SK-N-SH (cell line): ENCODE data around the gene MAPRE3.

ENCODE experiments used
- ELF1 ChIP-seq: IDR thresholded peaks from 2 replicates; pipeline ENCODE4 v1.4.0; 2012
- EP300 ChIP-seq, 2 experiments: IDR thresholded peaks; 2 replicates each; pipeline versions ENCODE4 v1.4.0 to v1.6.1; 2012; ENCODE audit warnings: borderline replicate concordance in 1 of 2, low read depth in 1 of 2, low read length in 1 of 2
- FOXM1 ChIP-seq: IDR thresholded peaks from 2 replicates; pipeline ENCODE4 v1.4.0; 2012; ENCODE audit warnings: low read depth, mild to moderate bottlenecking
- GABPA ChIP-seq: IDR thresholded peaks from 2 replicates; pipeline ENCODE4 v1.4.0; 2012; ENCODE audit warnings: low read depth, mild to moderate bottlenecking
- NFIC ChIP-seq: IDR thresholded peaks from 2 replicates; pipeline ENCODE4 v1.4.0; 2012; ENCODE audit warnings: borderline replicate concordance
- POLR2AphosphoS5 ChIP-seq: IDR thresholded peaks from 2 replicates; pipeline ENCODE4 v1.6.1; 2012; ENCODE audit warnings: low read depth, low read length
- RAD21 ChIP-seq: IDR thresholded peaks from 2 replicates; pipeline ENCODE4 v1.6.1; 2012; ENCODE audit warnings: mild to moderate bottlenecking, low read length
- SIN3A ChIP-seq: IDR thresholded peaks from 2 replicates; pipeline ENCODE4 v1.6.1; 2012; ENCODE audit warnings: low read depth, mild to moderate bottlenecking, low read length, moderate library complexity, borderline replicate concordance
- TCF12 ChIP-seq: IDR thresholded peaks from 2 replicates; pipeline ENCODE4 v1.4.0; 2012
- YY1 ChIP-seq: IDR thresholded peaks from 2 replicates; pipeline ENCODE4 v1.4.0; 2012; ENCODE audit warnings: low read depth, mild to moderate bottlenecking
- TF ChIP-seq, protein P1 (sequence below): fragments of 200-600 bp; sonication (generic); IDR thresholded peaks from 2 replicates; pipeline ENCODE4 v1.6.1; 2017; ENCODE audit warnings: antibody characterized with exemption, mild to moderate bottlenecking, moderate library complexity

DNA sequence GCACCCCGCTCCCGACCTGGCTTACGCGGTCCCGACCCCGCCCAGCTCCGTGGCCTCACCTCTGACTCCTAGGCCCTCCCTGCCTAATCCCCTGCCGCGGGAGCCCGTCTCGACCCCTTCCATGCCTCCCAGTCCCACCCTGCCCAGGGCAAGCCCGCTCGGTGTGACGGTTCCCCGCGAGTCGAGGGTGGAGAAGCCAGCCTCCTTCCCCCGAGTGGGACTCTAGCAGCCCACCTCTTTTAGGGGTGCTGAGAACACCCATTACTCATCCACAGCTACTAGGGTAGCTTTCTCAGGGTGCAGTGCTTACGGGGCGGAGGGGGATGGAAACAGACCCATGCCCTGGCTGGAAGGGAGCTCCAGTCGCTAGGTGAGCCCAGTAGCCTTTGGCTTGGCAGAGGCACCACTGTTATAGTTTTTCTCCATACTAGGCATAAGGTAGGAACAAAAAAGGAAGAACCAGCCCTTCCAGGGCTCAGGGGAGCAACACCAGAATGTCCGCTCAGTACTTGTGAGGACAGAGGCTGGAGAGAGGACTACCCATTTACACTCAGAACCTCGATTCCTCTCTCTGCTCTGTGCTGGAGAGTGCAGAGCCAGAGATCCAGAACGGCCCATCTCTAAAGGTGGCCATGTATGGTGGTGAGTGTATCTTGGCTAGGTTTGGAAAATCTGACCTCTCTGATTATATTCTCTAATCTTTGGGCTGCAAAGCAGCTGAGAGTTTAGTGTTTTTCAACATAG, 81.6 kb downstream of the MAPRE3 start:
- TF ChIP-seq, protein P1, sequence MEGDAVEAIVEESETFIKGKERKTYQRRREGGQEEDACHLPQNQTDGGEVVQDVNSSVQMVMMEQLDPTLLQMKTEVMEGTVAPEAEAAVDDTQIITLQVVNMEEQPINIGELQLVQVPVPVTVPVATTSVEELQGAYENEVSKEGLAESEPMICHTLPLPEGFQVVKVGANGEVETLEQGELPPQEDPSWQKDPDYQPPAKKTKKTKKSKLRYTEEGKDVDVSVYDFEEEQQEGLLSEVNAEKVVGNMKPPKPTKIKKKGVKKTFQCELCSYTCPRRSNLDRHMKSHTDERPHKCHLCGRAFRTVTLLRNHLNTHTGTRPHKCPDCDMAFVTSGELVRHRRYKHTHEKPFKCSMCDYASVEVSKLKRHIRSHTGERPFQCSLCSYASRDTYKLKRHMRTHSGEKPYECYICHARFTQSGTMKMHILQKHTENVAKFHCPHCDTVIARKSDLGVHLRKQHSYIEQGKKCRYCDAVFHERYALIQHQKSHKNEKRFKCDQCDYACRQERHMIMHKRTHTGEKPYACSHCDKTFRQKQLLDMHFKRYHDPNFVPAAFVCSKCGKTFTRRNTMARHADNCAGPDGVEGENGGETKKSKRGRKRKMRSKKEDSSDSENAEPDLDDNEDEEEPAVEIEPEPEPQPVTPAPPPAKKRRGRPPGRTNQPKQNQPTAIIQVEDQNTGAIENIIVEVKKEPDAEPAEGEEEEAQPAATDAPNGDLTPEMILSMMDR, result no peak
- TF ChIP-seq TCF12 (no peak), RAD21 (no peak), ELF1 (no peak), EP300 (IDR thresholded peaks at IDR 0.05; ENCODE audit: borderline replicate concordance in 1 of 2, low read depth in 1 of 2, low read length in 1 of 2) (no peak), YY1 (no peak), NFIC (no peak), SIN3A (no peak), POLR2AphosphoS5 (no peak), FOXM1 (no peak), GABPA (no peak)
